GM19043 (cell line): ENCODE data around the gene COQ8A.
"Not testable (repeated sequence)": the region's sequence is repeated elsewhere in the genome, so short reads cannot be mapped to it uniquely, and the experiment has no call there.

Experiments
- ATAC-seq: cut with Tn5 transposase; IDR thresholded peaks from one replicate; pipeline ENCODE4 v1.9.1; 2021; ENCODE audit warnings: low read depth; ENCODE audit not compliant: unreplicated experiment

COQ8A gene

DNA sequence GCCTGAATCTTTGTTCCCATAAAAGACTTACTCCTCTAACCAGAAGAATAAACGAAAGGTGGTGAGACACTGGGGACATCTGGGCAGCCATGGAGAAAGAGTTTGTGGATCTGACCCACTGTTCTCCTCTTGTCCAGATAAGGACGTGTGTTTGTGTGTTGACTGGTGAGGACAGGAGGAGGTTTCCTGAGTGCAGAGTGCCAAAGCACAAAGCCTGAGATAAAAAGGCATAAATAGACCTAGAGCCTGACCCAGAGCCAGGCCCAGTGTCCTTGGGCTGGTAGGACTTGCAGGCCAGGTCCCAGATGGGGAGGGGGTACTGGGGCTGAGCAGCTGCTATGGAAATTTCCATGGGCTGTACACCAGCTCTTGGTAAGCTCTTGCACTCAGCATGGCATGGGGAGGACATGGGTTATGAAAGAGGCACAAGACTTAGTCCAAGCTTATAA lies 19.6 kb upstream of the COQ8A start:
- ATAC-seq: no peak

- no peak for ATAC-seq
These were observed 18.6 kb upstream of the COQ8A start for GRCh38 chr1:226921504-226921903.

GRCh38 chr1:226929260-226930111 lies 10.6 kb upstream of the COQ8A start:
- ATAC-seq: not testable (repeated sequence)

DNA sequence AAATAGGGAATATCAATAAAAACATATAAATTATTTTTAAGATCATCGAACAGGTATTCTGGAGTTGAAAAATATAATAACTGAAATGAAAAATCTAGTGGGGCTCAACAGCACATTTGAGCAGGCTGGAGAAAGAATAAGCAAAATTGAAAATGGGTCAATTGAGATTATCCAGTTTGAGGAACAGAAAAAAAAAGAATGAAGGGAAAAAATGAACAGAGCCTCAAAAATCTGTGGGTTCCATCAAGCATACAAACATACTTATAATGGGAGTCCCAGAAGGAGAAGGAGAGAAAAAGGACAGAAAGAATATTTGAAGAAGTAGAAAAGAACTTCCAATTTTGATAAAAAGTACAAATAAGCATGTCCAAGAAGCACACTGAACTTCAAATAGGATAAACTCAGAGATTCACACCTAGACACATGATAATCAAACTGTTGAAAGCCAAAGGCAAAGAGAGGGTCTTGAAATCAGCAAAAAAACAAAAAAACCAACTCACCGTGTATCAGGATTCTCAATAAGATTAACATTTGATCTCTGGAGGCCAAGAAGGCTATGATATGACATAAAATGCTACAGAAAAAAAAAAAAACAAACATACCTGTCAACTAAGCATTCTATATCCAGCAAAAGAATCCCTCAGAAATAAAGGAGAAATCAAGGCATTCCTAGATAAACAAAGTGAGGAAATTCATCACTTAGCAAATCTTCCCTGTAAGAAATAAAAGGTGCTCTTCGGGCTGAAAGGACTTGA lies 5.4 kb upstream of the COQ8A start:
- ATAC-seq: no peak

GRCh38 chr1:226937940-226938725 lies 2.0 kb upstream of the COQ8A start:
- no peak for ATAC-seq

- no peak for ATAC-seq
These were observed 1.1 kb upstream of the COQ8A start for GRCh38 chr1:226938903-226939437.

DNA sequence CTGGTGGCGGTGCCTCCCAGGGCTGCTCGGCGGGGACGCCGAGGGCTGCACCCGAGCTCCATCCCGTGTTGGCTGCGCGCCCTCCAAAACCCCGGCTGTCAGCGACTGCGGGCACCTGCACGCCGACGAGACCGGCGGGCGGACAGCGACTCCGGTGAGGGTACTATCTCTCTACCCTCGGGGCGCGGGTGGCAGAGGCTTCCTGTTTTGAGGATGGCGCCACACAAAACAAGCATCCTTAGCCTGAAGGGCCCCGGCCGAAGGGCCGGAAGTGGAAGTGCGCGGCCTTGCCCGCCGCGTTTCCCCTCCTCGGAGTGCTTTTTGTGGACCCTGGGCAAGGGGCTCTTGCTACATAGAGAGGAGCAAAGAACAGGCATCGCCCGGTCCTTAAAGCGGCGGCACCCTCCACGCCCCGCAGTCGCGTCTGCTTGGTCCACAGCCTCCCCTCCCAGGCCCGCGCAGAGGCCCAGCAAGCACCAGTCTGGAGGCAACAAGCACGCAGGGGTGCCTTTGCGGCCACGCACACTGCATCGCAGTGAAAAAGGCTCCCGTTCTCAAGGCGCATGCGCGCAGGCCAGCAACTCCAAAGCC lies 561 bp upstream of the COQ8A start:
- ATAC-seq: peak; percentile 30

GRCh38 chr1:226940806-226941067 lies 643 bp downstream of the COQ8A start:
- ATAC-seq: no peak

- ATAC-seq: no peak
These were observed 2.3 kb downstream of the COQ8A start for GRCh38 chr1:226942392-226942791.

DNA sequence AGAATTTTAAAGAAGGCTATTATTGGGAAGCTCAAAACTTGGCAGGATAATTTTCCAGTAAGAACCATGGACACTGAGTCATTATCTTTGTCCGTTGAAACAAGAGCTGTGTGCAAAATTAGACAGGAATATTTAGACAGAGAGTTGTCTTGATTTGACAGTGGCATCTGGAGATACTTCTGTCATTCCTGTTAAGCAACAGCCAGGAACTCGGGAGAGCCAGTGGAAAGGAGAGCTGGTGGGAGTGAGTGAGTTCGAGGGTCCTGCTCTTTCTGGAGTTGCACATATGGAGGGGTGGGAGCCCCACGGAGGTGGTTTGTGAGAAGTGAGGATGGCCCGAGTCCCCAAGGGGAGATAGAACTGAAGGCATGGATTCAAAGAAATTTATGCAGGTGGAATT lies 3.1 kb downstream of the COQ8A start:
- no peak for ATAC-seq

GRCh38 chr1:226943927-226944326 lies 3.8 kb downstream of the COQ8A start:
- no peak for ATAC-seq

- ATAC-seq: no peak
These were observed 5.2 kb downstream of the COQ8A start for GRCh38 chr1:226945106-226945857.

DNA sequence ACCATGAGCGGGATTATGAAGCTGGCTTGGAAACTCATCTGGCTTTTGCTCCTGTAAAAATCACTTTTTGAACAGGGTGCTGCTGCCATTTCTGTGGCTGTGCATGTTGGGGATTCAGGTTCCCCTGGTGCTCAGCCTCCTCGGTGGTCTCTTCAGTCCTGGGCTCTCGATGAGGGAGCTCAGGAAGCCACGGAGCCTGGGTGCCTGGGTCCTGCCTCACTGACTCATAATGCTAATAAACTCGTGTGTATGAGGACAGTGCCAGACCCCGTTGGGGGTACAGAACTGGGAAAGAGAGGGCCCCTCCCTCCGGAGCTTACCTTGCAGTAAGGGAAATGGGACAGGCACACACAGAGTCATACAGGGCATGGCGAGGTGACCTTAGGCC lies 5.8 kb downstream of the COQ8A start:
- ATAC-seq: no peak

GRCh38 chr1:226946285-226946684 lies 6.2 kb downstream of the COQ8A start:
- ATAC-seq: no peak

GRCh38 chr1:226946841-226947240 lies 6.7 kb downstream of the COQ8A start:
- ATAC-seq: no peak

GRCh38 chr1:226948051-226948450 lies 8.0 kb downstream of the COQ8A start:
- no peak for ATAC-seq

DNA sequence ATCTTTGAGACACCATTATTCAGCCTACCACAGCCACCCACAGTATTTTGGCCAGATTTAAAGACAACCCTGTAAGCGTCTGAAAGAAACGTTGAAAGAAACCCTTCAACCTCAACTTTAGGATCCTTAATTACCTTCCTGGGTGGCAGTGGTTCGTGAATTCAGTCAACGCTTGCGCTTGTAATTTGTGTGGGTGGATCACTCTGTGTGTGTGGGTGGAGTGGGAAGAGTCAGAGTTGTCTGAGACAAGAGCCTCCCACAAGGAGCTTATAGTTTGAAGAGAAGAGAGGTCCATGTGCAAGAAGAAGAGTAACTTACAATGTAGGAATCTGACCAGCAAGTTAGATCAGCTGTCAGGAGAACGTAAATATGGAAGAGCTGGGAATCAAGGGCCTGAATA lies 8.4 kb downstream of the COQ8A start:
- no peak for ATAC-seq

- no peak for ATAC-seq
These were observed 8.9 kb downstream of the COQ8A start for GRCh38 chr1:226948996-226949395.

- no peak for ATAC-seq
These were observed 9.3 kb downstream of the COQ8A start for GRCh38 chr1:226949401-226949800.

DNA sequence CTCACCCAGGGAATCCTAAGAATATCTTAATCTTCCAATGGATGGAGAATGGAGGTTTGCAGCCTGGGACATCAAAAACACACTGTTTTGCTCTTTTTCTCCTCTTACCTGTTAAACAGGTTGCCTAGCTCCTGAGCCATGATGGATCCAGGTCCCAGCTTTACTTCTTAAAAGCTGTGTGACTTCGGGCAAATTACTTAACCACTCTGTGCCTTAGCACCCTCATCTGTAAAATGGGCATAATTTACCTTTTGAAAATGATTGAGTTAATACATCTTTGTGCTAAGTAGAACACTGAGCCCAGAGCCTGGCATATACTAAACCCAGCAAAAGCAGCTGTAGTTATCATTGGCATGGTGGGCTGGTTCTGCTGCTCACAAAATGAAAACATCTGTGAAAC lies 10.2 kb downstream of the COQ8A start:
- ATAC-seq: no peak
